DND-41 (cell line): Measurements from ENCODE around the gene OR8B4.
"Not testable (repeated sequence)": the region's sequence is repeated elsewhere in the genome, so short reads cannot be mapped to it uniquely, and the experiment has no call there.

Source experiments
- ATAC-seq: fragments of 200-7000 bp; cut with Tn5 transposase; 3 replicates; pipeline ENCODE4 v1.9.1; 2021; ENCODE audit warnings: low read depth; ENCODE audit not compliant: insufficient read depth
- DNase-seq: peaks from one replicate; pipeline ENCODE4 v3.0.0-alpha.2; 2020
- H2AFZ ChIP-seq: 2 replicates; pipeline ENCODE4 v1.6.0; 2012; ENCODE audit warnings: low read depth, low read length
- H3K27ac ChIP-seq: 2 replicates; pipeline ENCODE4 v1.5.1; 2012; ENCODE audit warnings: low read length, inconsistent platforms
- H3K27me3 ChIP-seq: fragments of 200-600 bp; sonication (generic); 2 replicates; pipeline ENCODE4 v1.6.0; 2012; ENCODE audit warnings: low read length, mild to moderate bottlenecking, inconsistent platforms; ENCODE audit not compliant: insufficient read depth, poor library complexity
- H3K36me3 ChIP-seq: 2 replicates; pipeline ENCODE4 v1.5.1; 2012; ENCODE audit warnings: low read length, inconsistent platforms; ENCODE audit not compliant: insufficient read depth
- H3K4me1 ChIP-seq: 2 replicates; pipeline ENCODE4 v1.5.1; 2012; ENCODE audit warnings: mild to moderate bottlenecking, low read length; ENCODE audit not compliant: insufficient read depth
- H3K4me2 ChIP-seq: 2 replicates; pipeline ENCODE4 v1.6.0; 2012; ENCODE audit warnings: mild to moderate bottlenecking, moderate library complexity, low read length, inconsistent platforms; ENCODE audit not compliant: insufficient read depth
- H3K4me3 ChIP-seq, 2 experiments: fragments of 200-600 bp in 1 of 2; shearing (Covaris generic) in 1 of 2; 2 replicates each; pipeline ENCODE4 v1.5.1; 2012 to 2016; ENCODE audit warnings: inconsistent platforms in 2 of 2, low read length in 2 of 2, mild to moderate bottlenecking in 2 of 2, low read depth in 1 of 2, moderate library complexity in 1 of 2
- H3K79me2 ChIP-seq: 2 replicates; pipeline ENCODE4 v1.6.0; 2012; ENCODE audit warnings: low read length, inconsistent platforms; ENCODE audit not compliant: insufficient read depth
- H3K9ac ChIP-seq: 2 replicates; pipeline ENCODE4 v1.6.0; 2012; ENCODE audit warnings: low read depth, mild to moderate bottlenecking, inconsistent platforms, low read length, moderate library complexity
- H3K9me3 ChIP-seq: 2 replicates; pipeline ENCODE4 v1.5.1; 2012; ENCODE audit warnings: low read length, moderate library complexity, mild to moderate bottlenecking, inconsistent platforms; ENCODE audit not compliant: insufficient read depth, severe bottlenecking
- H4K20me1 ChIP-seq: 2 replicates; pipeline ENCODE4 v1.6.0; 2012; ENCODE audit warnings: low read length; ENCODE audit not compliant: insufficient read depth
- EZH2 ChIP-seq: IDR thresholded peaks from 3 replicates; pipeline ENCODE4 v1.6.1; 2012; ENCODE audit warnings: borderline replicate concordance, low read depth, mild to moderate bottlenecking, moderate library complexity, low read length, inconsistent platforms; ENCODE audit not compliant: severe bottlenecking
- TF ChIP-seq, protein P1 (sequence below): IDR thresholded peaks from 2 replicates; pipeline ENCODE4 v1.5.1; 2012; ENCODE audit warnings: borderline replicate concordance, low read length, moderate library complexity, mild to moderate bottlenecking; ENCODE audit not compliant: poor library complexity, severe bottlenecking; ENCODE audit errors: extremely low read depth

OR8B4 gene

DNA sequence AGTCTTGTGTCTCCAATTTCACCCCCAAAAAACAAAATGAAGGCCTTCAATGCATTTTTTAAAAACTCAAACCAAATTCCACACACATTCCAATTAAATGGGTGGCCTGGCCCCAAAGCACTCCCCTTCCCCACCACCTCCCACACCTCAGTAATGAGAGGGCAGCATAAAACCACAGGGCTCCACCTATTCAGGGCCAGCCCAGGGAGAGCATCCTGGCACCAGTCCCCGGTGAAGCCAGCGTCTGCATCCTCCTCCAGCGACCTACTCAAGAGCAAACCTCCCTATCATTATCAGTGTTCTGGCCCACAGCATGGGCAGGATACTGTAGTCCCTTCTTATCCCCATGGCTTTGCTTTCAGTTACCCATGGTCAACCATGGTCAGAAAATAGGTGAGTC, 38.7 kb upstream of the OR8B4 start:
- no peaks in the 10 kb centered on the region for H3K79me2 ChIP-seq
- TF ChIP-seq EZH2: no peak
- TF ChIP-seq, protein P1, sequence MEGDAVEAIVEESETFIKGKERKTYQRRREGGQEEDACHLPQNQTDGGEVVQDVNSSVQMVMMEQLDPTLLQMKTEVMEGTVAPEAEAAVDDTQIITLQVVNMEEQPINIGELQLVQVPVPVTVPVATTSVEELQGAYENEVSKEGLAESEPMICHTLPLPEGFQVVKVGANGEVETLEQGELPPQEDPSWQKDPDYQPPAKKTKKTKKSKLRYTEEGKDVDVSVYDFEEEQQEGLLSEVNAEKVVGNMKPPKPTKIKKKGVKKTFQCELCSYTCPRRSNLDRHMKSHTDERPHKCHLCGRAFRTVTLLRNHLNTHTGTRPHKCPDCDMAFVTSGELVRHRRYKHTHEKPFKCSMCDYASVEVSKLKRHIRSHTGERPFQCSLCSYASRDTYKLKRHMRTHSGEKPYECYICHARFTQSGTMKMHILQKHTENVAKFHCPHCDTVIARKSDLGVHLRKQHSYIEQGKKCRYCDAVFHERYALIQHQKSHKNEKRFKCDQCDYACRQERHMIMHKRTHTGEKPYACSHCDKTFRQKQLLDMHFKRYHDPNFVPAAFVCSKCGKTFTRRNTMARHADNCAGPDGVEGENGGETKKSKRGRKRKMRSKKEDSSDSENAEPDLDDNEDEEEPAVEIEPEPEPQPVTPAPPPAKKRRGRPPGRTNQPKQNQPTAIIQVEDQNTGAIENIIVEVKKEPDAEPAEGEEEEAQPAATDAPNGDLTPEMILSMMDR: no peak
- DNase-seq: no peak
- peaks cover 2% of the 10 kb centered on the region for H3K27me3 ChIP-seq
- H3K4me3 ChIP-seq: no peak overlapping the region
- H3K4me1 ChIP-seq: no peaks in the 10 kb centered on the region
- no peak overlapping the region for H3K9ac ChIP-seq
- no peak overlapping the region for H3K4me2 ChIP-seq
- no peaks in the 10 kb centered on the region for H3K36me3 ChIP-seq
- no peak for ATAC-seq
- H4K20me1 ChIP-seq: no peaks in the 10 kb centered on the region
- no peak overlapping the region for H2AFZ ChIP-seq
- no peak overlapping the region for H3K27ac ChIP-seq
- H3K9me3 ChIP-seq: no peaks in the 10 kb centered on the region

DNA sequence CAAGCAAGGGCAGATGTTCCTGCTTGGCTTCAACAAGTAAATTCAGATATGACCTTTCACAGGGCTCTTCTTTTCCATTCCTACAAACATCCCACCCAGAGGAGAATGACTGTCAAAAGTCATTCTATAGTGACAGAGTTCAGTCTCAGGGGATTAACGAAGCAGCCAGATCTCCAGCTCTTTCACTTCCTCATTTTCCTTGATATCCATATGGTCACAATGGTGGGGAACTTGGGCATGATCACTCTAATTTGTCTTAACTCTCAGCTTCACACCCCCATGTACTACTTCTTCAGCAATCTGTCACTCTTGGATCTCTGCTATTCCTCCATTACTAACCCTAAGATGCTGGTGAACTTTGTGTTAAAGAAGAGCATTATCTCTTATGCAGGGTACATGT, 35.8 kb upstream of the OR8B4 start:
- no peak for DNase-seq
- H4K20me1 ChIP-seq: no peaks in the 10 kb centered on the region
- ATAC-seq: no peak
- H2AFZ ChIP-seq: no peak overlapping the region
- no peaks in the 10 kb centered on the region for H3K4me1 ChIP-seq
- no peak overlapping the region for H3K4me3 ChIP-seq
- H3K36me3 ChIP-seq: no peaks in the 10 kb centered on the region
- TF ChIP-seq, protein P1: no peak
- no peak for TF ChIP-seq EZH2
- peaks cover 2% of the 10 kb centered on the region for H3K27me3 ChIP-seq
- H3K27ac ChIP-seq: no peak overlapping the region
- H3K9ac ChIP-seq: no peak overlapping the region
- H3K4me2 ChIP-seq: no peak overlapping the region
- H3K79me2 ChIP-seq: no peaks in the 10 kb centered on the region
- no peaks in the 10 kb centered on the region for H3K9me3 ChIP-seq

DNA sequence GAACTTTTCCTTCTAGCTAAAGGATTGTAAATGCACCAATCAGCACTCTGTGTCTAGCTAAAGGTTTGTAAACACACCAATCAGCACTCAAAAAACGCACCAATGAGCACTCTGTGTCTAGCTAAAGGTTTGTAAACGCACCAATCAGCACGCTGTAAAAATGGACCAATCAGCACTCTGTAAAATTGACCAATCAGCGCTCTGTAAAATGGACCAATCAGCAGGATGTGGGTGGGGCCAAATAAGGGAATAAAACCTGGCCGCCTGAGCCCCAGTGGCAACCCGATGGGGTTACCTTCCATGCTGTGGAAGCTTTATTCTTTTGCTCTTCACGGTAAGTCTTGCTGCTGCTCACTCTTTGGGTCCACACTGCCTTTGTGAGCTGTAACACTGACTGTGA, 34.7 kb upstream of the OR8B4 start:
- H3K9ac ChIP-seq, H3K4me3 ChIP-seq, H3K4me1 ChIP-seq, DNase-seq, H3K27me3 ChIP-seq, H2AFZ ChIP-seq, H4K20me1 ChIP-seq, H3K27ac ChIP-seq, H3K4me2 ChIP-seq, H3K79me2 ChIP-seq, ATAC-seq, H3K9me3 ChIP-seq, H3K36me3 ChIP-seq: not testable (repeated sequence)

DNA sequence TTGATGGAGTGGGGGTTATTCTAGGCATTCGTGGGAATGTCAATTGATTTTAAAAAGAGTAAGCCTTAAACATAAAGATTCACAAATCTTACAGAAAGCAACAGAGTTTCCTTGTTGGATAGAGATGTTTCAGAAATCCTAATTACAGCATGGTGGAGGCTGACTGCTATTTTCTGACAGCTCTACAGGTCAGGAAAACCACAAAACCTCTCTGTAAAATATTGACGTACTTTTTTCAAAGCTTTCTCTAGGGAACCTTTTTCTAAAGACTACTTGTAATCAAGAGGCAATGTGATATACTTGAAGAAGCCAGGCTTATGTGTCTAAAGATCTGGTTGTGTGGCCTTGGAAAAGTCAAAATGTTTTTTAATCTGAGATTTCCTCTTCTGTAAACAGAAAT, 29.9 kb upstream of the OR8B4 start:
- no peaks in the 10 kb centered on the region for H3K4me1 ChIP-seq
- H3K27me3 ChIP-seq: no peaks in the 10 kb centered on the region
- no peak; the same call in 1 of the 3 replicates for ATAC-seq
- no peaks in the 10 kb centered on the region for H3K9me3 ChIP-seq
- TF ChIP-seq EZH2: no peak
- TF ChIP-seq, protein P1: no peak
- no peaks in the 10 kb centered on the region for H4K20me1 ChIP-seq
- no peak overlapping the region for H2AFZ ChIP-seq
- H3K36me3 ChIP-seq: no peaks in the 10 kb centered on the region
- no peak overlapping the region for H3K4me3 ChIP-seq
- no peak overlapping the region for H3K9ac ChIP-seq
- H3K27ac ChIP-seq: no peak overlapping the region
- no peak overlapping the region for H3K4me2 ChIP-seq
- H3K79me2 ChIP-seq: no peaks in the 10 kb centered on the region
- DNase-seq: no peak
